NT2/D1 (cell line): ENCODE data around the gene SHROOM2.

Experiments used
- YY1 ChIP-seq: IDR thresholded peaks from 2 replicates; pipeline ENCODE4 v1.6.1; 2011; ENCODE audit not compliant: insufficient read length, insufficient read depth
- ZNF274 ChIP-seq: IDR thresholded peaks from 2 replicates; pipeline ENCODE4 v1.6.1; 2011; ENCODE audit warnings: mild to moderate bottlenecking, low read depth, low read length

DNA sequence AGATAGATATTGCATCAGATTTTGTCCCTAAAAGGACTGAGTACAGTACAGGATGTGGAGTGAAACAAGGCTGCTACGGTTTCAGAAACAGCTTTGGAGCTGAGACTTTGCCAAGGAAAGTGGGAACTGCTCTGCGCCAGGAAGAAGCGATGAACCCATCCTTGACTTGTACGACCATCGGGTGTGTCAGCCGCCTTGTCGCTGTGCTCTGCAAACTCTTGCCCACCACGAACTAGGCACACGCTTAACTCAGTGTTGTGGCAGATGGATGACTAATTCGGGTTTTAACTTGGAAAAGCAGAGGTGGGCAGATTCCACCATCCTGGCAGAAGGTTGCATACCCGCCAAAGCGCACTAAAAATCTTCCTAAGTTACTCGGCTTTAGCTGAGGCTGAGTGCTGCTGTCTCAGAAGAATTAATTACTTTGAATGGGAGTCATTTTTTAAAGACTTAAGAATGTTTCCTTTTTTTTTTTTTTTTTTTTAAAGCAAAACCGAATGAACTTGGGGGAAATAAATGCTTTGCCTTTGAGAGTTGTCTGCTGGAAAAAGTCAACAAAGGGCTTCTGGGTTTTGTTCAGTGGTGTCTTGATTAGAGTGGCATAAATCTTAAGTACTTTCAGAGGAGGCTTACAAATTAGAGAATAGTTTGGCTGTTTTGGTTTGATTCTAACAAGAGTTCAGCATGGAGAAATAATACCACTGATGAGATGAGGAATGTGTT is 69.5 kb downstream of the SHROOM2 start:
- TF ChIP-seq YY1 = no peak
- TF ChIP-seq ZNF274 = no peak
